Liver (tissue), 9 donors: ENCODE results near the gene ENPP1. TPM values are rescaled to one million over a fixed set of nuclear protein-coding genes. Genes with fewer than 3 reads are reported as not detected.
A peak's percentile ranks its signal among the peaks of the same experiment; 100 is the strongest.

Experiments
- DNase-seq: peaks from one replicate; pipeline ENCODE4 v3.0.0-alpha.2; 2017; ENCODE audit warnings: low spot score
- H3K27ac ChIP-seq, 2 donors: one replicate each; pipeline ENCODE4 v1.7.0; 2013; ENCODE audit warnings: inconsistent platforms in 2 of 2, low read length in 2 of 2, control low read depth in 1 of 2, low read depth in 1 of 2, mild to moderate bottlenecking in 1 of 2
- H3K27me3 ChIP-seq, 4 donors: one replicate each; pipeline versions ENCODE4 v1.6.1 to v1.7.0; 2013; ENCODE audit warnings: low read length in 3 of 4, inconsistent platforms in 1 of 4, mild to moderate bottlenecking in 1 of 4, moderate library complexity in 1 of 4; ENCODE audit not compliant: control insufficient read depth in 4 of 4, insufficient read depth in 4 of 4
- H3K36me3 ChIP-seq, 4 donors: one replicate each; pipeline versions ENCODE4 v1.6.1 to v1.7.0; 2013; ENCODE audit warnings: low read length in 3 of 4, mild to moderate bottlenecking in 3 of 4, low read depth in 1 of 4, moderate library complexity in 1 of 4; ENCODE audit not compliant: control insufficient read depth in 4 of 4, insufficient read depth in 3 of 4
- H3K4me1 ChIP-seq, 4 donors: one replicate each; pipeline versions ENCODE4 v1.6.1 to v1.7.0; 2013; ENCODE audit warnings: low read length in 3 of 4, mild to moderate bottlenecking in 3 of 4, moderate library complexity in 1 of 4; ENCODE audit not compliant: control insufficient read depth in 4 of 4, insufficient read depth in 4 of 4
- H3K4me3 ChIP-seq, 3 donors: one replicate each; pipeline versions ENCODE4 v1.6.1 to v1.7.0; 2013; ENCODE audit warnings: low read length in 3 of 3, control low read depth in 1 of 3, low read depth in 1 of 3, mild to moderate bottlenecking in 1 of 3
- H3K9ac ChIP-seq, 2 donors: one replicate each; pipeline ENCODE4 v1.7.0; 2013; ENCODE audit warnings: low read length in 2 of 2, mild to moderate bottlenecking in 2 of 2, moderate library complexity in 2 of 2, control low read depth in 1 of 2, low read depth in 1 of 2
- H3K9me3 ChIP-seq, 4 donors: one replicate each; pipeline versions ENCODE4 v1.6.1 to v1.7.0; 2013; ENCODE audit warnings: low read length in 3 of 4; ENCODE audit not compliant: control insufficient read depth in 4 of 4
- EGR1 ChIP-seq, 2 donors: IDR thresholded peaks; 2 replicates each; pipeline ENCODE4 v1.6.1; 2016 to 2018; ENCODE audit warnings: antibody characterized with exemption in 2 of 2, low read depth in 2 of 2
- FOXA1 ChIP-seq: IDR thresholded peaks from 2 replicates; pipeline ENCODE4 v1.6.1; 2016; ENCODE audit warnings: antibody characterized with exemption
- FOXA2 ChIP-seq: IDR thresholded peaks from 2 replicates; pipeline ENCODE4 v1.6.1; 2016; ENCODE audit warnings: antibody characterized with exemption
- GABPA ChIP-seq, 2 donors: IDR thresholded peaks in 1 of 2; conservative IDR thresholded peaks in 1 of 2; 2 replicates each; pipeline ENCODE4 v1.6.1; 2016; ENCODE audit warnings: antibody characterized with exemption in 2 of 2, mild to moderate bottlenecking in 1 of 2, moderate library complexity in 1 of 2
- HNF4A ChIP-seq, 2 donors: conservative IDR thresholded peaks; 2 replicates each; pipeline ENCODE4 v1.6.1; 2016; ENCODE audit warnings: antibody characterized with exemption in 2 of 2, mild to moderate bottlenecking in 2 of 2
- JUND ChIP-seq, 2 donors: IDR thresholded peaks; 2 replicates each; pipeline ENCODE4 v1.6.1; 2016; ENCODE audit warnings: antibody characterized with exemption in 2 of 2
- RAD21 ChIP-seq, 2 donors: IDR thresholded peaks; 2 replicates each; pipeline ENCODE4 v1.6.1; 2016; ENCODE audit warnings: antibody characterized with exemption in 2 of 2, mild to moderate bottlenecking in 2 of 2
- REST ChIP-seq: IDR thresholded peaks from 2 replicates; pipeline ENCODE4 v1.6.1; 2016; ENCODE audit warnings: antibody characterized with exemption, mild to moderate bottlenecking
- TAF1 ChIP-seq: conservative IDR thresholded peaks from 2 replicates; pipeline ENCODE4 v1.6.1; 2016; ENCODE audit warnings: antibody characterized with exemption, mild to moderate bottlenecking
- YY1 ChIP-seq: IDR thresholded peaks from 2 replicates; pipeline ENCODE4 v1.6.1; 2016; ENCODE audit warnings: antibody characterized with exemption, mild to moderate bottlenecking
- WGBS: extraction: QIAGEN DNeasy Blood & Tissue Kit; methylation state at CpG from one replicate; pipeline ENCODE4 v1.1.7; 2013; 5-methylcytosine and 5-hydroxymethylcytosine counted together
- polyA plus RNA-seq, 2 donors: library from polyadenylated mRNA; stranded (reverse) in 1 of 2; unstranded in 1 of 2; fragments of 200-250 nt in 1 of 2; fragments of >200 nt in 1 of 2; fragmentation: Nextera tagmentation in 1 of 2; extraction: Ambion mirVana in 1 of 2; gene quantifications; one replicate each; pipeline versions ENCODE4 v1.2.1 to v1.2.3, GENCODE V29; 2013 to 2015
- total RNA-seq, 2 donors: library from RNA; depleted of rRNA; stranded (reverse); fragments of >200 nt; gene quantifications; one replicate each; pipeline ENCODE4 v1.2.3, GENCODE V29; 2014
- TF ChIP-seq, protein P1 (sequence below): IDR thresholded peaks from 2 replicates; pipeline ENCODE4 v1.6.1; 2016; ENCODE audit warnings: antibody characterized with exemption
- donor health status: healthy.
- donor health status: healthy.
- donor health status: healthy.
- donor health status: healthy.
- donor health status: healthy.

The ENPP1 gene
- total and polyA plus RNA-seq, 4 donors, result 9.5 to 53.1 (median 31.1) TPM

GRCh38 chr6:131929264-131929663 is 121.4 kb downstream of the ENPP1 start:
- H3K9me3 ChIP-seq, result no peaks in the 10 kb centered on the region
- no peak overlapping the region for H3K9ac ChIP-seq
- 76% methylated on average over 2 of the region's 2 CpGs for WGBS
- H3K27me3 ChIP-seq, result no peaks in the 10 kb centered on the region
- no peak overlapping the region for H3K4me3 ChIP-seq
- H3K4me1 ChIP-seq, result peaks cover 0 to 6% (median 2%) of the 10 kb centered on the region in 4 donors
- no peak overlapping the region for H3K27ac ChIP-seq
- TF ChIP-seq JUND (IDR thresholded peaks at IDR 0.05), result no peak
- TF ChIP-seq RAD21 (IDR thresholded peaks at IDR 0.05), result no peak
- H3K36me3 ChIP-seq, result no peaks in the 10 kb centered on the region
- DNase-seq, result no peak

DNA sequence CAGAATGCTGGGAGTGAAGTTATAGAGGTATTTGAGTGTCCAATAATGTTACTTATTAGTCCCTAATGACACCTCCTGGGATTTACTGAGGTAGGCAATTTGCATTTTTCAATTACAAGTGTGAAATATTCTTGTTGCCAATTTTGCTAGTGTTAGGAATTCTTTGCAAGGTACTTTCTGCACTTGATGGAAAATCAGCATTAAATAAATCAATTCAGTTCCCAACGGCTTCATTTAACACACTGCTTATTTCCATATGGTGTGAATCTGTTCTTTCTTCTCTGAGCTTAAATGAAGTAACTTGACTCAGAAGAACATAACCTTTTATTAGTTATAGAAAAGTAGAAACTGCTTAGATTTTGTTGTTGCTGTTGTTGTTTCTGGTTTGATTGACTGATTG is 122.2 kb downstream of the ENPP1 start:
- DNase-seq, result no peak
- 89% methylated on average over 1 of the region's 1 CpG for WGBS
- TF ChIP-seq TAF1 (no peak), EGR1 (IDR thresholded peaks at IDR 0.05; ENCODE audit: low read depth in 2 of 2) (no peak), REST (no peak), YY1 (no peak), GABPA (IDR thresholded peaks at IDR 0.05 in 1 of 2, conservative IDR thresholded peaks at IDR 0.05 in 1 of 2) (no peak), HNF4A (conservative IDR thresholded peaks at IDR 0.05) (no peak), FOXA1 (no peak), FOXA2 (no peak)
- TF ChIP-seq, protein P1, sequence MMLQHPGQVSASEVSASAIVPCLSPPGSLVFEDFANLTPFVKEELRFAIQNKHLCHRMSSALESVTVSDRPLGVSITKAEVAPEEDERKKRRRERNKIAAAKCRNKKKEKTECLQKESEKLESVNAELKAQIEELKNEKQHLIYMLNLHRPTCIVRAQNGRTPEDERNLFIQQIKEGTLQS, result no peak

DNA sequence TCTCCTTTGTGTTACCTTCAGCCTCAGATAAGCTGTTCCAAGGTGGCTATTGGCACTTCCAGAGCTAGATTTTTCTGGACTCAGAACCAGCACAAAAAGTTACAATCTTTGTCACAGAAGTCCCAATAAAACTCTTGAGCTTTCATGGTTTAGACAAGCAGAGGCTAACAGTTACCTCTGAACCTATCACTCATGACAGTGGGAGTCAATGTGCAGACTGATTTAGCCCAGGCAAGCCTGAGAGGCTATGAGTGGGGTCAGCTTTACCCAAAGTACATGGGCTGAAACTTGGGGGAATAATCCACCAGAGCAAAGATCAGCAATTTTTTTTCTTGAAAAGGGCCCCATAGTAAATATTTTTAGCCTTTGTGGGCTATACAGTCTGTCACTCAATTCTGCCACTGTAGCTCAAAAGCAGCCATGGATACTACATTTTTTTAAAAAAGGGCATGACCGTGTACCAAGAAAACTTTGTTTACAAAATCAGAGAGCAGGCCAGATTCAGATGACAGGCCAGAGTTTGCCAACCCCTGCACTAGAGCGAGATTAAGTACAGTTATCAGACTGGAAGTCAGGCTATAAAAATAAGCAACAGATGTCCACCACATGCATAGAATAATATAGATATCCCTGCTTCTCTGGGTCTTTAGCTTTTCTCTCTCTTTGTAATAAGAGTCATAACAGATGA is 123.4 kb downstream of the ENPP1 start:
- no peak overlapping the region for H3K9ac ChIP-seq
- no peak for DNase-seq
- no peaks in the 10 kb centered on the region for H3K9me3 ChIP-seq
- no peak overlapping the region for H3K4me3 ChIP-seq
- 24% methylated on average over 2 of the region's 2 CpGs for WGBS
- TF ChIP-seq RAD21 (IDR thresholded peaks at IDR 0.05) (peak in 1 of 2 donors; percentile 7), HNF4A (conservative IDR thresholded peaks at IDR 0.05) (peak; percentile 9 to 28)
- TF ChIP-seq, protein P1, result no peak
- H3K4me1 ChIP-seq, result peaks cover 0 to 6% (median 2%) of the 10 kb centered on the region in 4 donors
- no peaks in the 10 kb centered on the region for H3K27me3 ChIP-seq
- H3K36me3 ChIP-seq, result no peaks in the 10 kb centered on the region
- H3K27ac ChIP-seq, result no peak overlapping the region

More for the DNA sequence above, 122.2 kb downstream of the ENPP1 start:
- no peaks in the 10 kb centered on the region for H3K36me3 ChIP-seq
- H3K4me1 ChIP-seq, result peaks cover 0 to 6% (median 2%) of the 10 kb centered on the region in 4 donors
- no peak overlapping the region for H3K9ac ChIP-seq
- H3K27me3 ChIP-seq, result no peaks in the 10 kb centered on the region
- H3K9me3 ChIP-seq, result no peaks in the 10 kb centered on the region
- no peak overlapping the region for H3K27ac ChIP-seq
- H3K4me3 ChIP-seq, result no peak overlapping the region
